ENCODE data around the gene LTBP1.

DNA sequence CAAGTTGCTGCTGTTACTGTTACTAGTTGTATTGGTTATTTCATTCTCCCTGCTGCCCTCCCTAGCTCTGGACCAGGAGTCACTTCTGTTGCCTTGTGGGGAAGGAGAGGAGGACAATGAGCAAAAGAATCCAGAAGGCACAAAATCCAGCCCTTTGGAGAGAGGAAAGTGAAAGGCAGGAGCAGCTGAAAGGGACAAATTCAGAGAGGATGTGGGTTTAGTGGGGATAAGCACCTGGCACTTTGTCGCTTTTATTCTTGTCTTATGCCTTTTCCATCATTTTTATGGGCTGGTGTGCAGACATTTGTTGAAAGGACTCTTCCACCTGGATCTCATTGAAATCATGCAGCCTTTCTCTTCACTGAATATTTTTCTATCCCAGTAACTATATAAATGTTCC lies 24.3 kb upstream of the LTBP1 start:
- TF ChIP-seq POLR2AphosphoS5 (IDR thresholded peaks at IDR 0.05) (no peak), POLR2A (IDR thresholded peaks at IDR 0.05) (no peak), EP300 (IDR thresholded peaks at IDR 0.05) (no peak)
- TF ChIP-seq, protein P1, sequence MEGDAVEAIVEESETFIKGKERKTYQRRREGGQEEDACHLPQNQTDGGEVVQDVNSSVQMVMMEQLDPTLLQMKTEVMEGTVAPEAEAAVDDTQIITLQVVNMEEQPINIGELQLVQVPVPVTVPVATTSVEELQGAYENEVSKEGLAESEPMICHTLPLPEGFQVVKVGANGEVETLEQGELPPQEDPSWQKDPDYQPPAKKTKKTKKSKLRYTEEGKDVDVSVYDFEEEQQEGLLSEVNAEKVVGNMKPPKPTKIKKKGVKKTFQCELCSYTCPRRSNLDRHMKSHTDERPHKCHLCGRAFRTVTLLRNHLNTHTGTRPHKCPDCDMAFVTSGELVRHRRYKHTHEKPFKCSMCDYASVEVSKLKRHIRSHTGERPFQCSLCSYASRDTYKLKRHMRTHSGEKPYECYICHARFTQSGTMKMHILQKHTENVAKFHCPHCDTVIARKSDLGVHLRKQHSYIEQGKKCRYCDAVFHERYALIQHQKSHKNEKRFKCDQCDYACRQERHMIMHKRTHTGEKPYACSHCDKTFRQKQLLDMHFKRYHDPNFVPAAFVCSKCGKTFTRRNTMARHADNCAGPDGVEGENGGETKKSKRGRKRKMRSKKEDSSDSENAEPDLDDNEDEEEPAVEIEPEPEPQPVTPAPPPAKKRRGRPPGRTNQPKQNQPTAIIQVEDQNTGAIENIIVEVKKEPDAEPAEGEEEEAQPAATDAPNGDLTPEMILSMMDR (IDR thresholded peaks at IDR 0.05): no peak
